OCI-LY3 (cell line): ENCODE measurements around the gene RAD51B.

Experiments used
- H2AFZ ChIP-seq: fragments of 200-600, 300-600 bp; shearing (Covaris generic); 2 replicates; pipeline ENCODE4 v1.6.0; 2014; ENCODE audit warnings: antibody characterized with exemption, low read depth, low read length
- H3K27ac ChIP-seq: fragments of 200-600, 300-600 bp; sonication (generic); 2 replicates; pipeline ENCODE4 v1.5.1; 2014; ENCODE audit warnings: mild to moderate bottlenecking, low read length, moderate library complexity, mixed read lengths
- H3K27me3 ChIP-seq: fragments of 200-600, 300-600 bp; sonication (generic); 2 replicates; pipeline ENCODE4 v1.6.1; 2014; ENCODE audit warnings: low read depth, low read length, mixed read lengths
- H3K36me3 ChIP-seq: fragments of 200-600, 300-600 bp; sonication (generic); replicated peaks from 2 replicates; pipeline ENCODE3; 2014; ENCODE audit warnings: low read depth, low read length, mixed read lengths
- H3K4me1 ChIP-seq: fragments of 300-600, 200-600 bp; sonication (generic); 2 replicates; pipeline ENCODE4 v1.6.1; 2014; ENCODE audit warnings: low read length, mixed read lengths
- H3K4me2 ChIP-seq: fragments of 200-600, 300-600 bp; sonication (generic); 2 replicates; pipeline ENCODE4 v1.6.1; 2014; ENCODE audit warnings: low read length, mixed read lengths
- H3K4me3 ChIP-seq: fragments of 300-600, 200-600 bp; sonication (generic); 2 replicates; pipeline ENCODE4 v1.5.1; 2014; ENCODE audit warnings: antibody characterized with exemption, mild to moderate bottlenecking, low read length, moderate library complexity
- H3K79me2 ChIP-seq: fragments of 300-600, 200-600 bp; shearing (Covaris generic); 2 replicates; pipeline ENCODE4 v1.6.1; 2014; ENCODE audit warnings: mild to moderate bottlenecking, low read length, mixed read lengths
- H3K9ac ChIP-seq: fragments of 300-600, 200-600 bp; shearing (Covaris generic); 2 replicates; pipeline ENCODE4 v1.6.0; 2014; ENCODE audit warnings: mild to moderate bottlenecking, low read length, moderate library complexity
- H3K9me3 ChIP-seq: fragments of 200-600, 300-600 bp; shearing (Covaris generic); 2 replicates; pipeline ENCODE4 v1.6.1; 2014; ENCODE audit warnings: low read length, mixed read lengths; ENCODE audit not compliant: insufficient read depth
- H4K20me1 ChIP-seq: fragments of 200-600, 300-600 bp; sonication (generic); 2 replicates; pipeline ENCODE4 v1.6.1; 2016; ENCODE audit warnings: low read length, mixed read lengths; ENCODE audit not compliant: insufficient read depth
- EZH2phosphoT487 ChIP-seq: fragments of 200-600 bp; shearing (Covaris generic); IDR thresholded peaks from 2 replicates; pipeline ENCODE4 v1.6.1; 2018; ENCODE audit warnings: antibody characterized with exemption, mixed run types, low read depth
- TF ChIP-seq, protein P1 (sequence below): fragments of 200-600, 300-600 bp; sonication (generic); IDR thresholded peaks from 2 replicates; pipeline ENCODE4 v1.5.1; 2014; ENCODE audit warnings: antibody characterized with exemption, low read length, low read depth

The RAD51B gene

DNA sequence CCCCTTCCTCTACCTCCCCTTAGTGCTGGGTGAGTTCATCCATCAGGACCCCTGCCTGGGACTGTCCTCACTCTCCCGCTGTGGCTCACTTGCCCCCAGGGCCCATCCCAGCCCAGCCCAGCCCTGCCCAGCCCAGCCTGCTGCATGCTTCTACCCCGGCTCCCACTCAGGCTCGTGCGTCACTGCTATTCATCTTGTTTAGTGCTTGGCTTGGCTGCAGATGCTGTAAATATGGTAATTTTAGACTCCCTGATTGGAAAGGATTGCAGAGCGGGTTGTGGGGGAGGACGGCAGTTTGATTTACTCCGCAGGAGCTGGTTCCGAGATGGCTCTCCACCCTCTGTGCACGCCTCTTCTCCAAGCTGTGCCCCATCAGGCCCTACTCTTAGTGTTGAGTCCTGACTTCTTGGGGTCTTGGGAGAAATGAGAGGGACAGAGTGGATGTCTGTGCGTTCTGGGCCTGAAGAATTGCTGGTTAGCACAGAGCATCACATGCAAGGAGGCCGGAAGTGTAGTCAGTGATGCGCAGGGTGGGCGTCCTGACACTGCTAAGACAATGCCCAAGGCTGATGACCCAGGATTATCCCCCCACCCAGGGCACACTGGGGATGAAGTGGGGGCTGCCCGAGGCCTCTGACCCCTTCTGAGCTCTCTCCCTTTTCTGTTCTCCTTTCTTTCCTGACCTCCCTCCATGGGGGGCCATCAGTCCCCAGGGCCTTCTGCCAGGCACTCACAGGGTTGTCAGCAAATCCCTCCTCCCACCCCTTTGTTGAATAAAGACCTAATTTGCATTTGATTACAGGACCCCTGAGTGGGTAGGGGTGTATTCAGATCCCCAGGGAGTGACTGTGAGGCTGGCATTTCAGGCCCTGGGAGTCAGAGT, 728.9 kb downstream of the RAD51B start:
- Histone ChIP-seq H3K9me3 (no peaks in the 10 kb centered on the region), H3K4me3 (no peak overlapping the region), H3K36me3 (no peaks in the 10 kb centered on the region), H3K79me2 (no peaks in the 10 kb centered on the region), H3K9ac (no peak overlapping the region), H2AFZ (no peak overlapping the region), H3K27me3 (no peaks in the 10 kb centered on the region), H3K27ac (no peak overlapping the region), H3K4me1 (peaks cover 18% of the 10 kb centered on the region), H3K4me2 (no peak overlapping the region), H4K20me1 (no peaks in the 10 kb centered on the region)
- TF ChIP-seq, protein P1, sequence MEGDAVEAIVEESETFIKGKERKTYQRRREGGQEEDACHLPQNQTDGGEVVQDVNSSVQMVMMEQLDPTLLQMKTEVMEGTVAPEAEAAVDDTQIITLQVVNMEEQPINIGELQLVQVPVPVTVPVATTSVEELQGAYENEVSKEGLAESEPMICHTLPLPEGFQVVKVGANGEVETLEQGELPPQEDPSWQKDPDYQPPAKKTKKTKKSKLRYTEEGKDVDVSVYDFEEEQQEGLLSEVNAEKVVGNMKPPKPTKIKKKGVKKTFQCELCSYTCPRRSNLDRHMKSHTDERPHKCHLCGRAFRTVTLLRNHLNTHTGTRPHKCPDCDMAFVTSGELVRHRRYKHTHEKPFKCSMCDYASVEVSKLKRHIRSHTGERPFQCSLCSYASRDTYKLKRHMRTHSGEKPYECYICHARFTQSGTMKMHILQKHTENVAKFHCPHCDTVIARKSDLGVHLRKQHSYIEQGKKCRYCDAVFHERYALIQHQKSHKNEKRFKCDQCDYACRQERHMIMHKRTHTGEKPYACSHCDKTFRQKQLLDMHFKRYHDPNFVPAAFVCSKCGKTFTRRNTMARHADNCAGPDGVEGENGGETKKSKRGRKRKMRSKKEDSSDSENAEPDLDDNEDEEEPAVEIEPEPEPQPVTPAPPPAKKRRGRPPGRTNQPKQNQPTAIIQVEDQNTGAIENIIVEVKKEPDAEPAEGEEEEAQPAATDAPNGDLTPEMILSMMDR = no peak
- no peak for TF ChIP-seq EZH2phosphoT487

DNA sequence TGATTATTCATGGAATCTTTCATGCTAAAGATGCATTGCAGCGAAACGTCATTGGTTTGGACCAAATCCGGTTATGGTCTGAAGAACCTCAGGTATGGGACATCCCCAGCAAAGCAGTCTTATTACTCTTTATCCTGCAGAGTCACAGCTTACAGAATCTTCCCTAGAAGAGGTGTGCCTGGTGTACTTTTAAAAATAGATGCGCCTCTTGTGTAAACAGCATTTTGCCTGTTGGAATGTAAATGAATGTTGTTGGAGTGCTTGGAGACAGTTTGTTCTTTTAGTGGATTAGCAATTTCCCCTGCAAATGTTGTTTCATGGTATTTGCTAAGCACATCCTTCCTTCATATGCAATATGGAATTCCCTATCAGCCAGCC, 730.7 kb downstream of the RAD51B start:
- H4K20me1 ChIP-seq = no peaks in the 10 kb centered on the region
- no peak overlapping the region for H3K9ac ChIP-seq
- TF ChIP-seq, protein P1 = no peak
- TF ChIP-seq EZH2phosphoT487 = no peak
- H2AFZ ChIP-seq = no peak overlapping the region
- no peak overlapping the region for H3K4me3 ChIP-seq
- no peaks in the 10 kb centered on the region for H3K9me3 ChIP-seq
- no peak overlapping the region for H3K4me2 ChIP-seq
- no peaks in the 10 kb centered on the region for H3K36me3 ChIP-seq
- H3K27ac ChIP-seq = no peak overlapping the region
- H3K79me2 ChIP-seq = no peaks in the 10 kb centered on the region
- no peaks in the 10 kb centered on the region for H3K27me3 ChIP-seq
- peaks cover 18% of the 10 kb centered on the region for H3K4me1 ChIP-seq

DNA sequence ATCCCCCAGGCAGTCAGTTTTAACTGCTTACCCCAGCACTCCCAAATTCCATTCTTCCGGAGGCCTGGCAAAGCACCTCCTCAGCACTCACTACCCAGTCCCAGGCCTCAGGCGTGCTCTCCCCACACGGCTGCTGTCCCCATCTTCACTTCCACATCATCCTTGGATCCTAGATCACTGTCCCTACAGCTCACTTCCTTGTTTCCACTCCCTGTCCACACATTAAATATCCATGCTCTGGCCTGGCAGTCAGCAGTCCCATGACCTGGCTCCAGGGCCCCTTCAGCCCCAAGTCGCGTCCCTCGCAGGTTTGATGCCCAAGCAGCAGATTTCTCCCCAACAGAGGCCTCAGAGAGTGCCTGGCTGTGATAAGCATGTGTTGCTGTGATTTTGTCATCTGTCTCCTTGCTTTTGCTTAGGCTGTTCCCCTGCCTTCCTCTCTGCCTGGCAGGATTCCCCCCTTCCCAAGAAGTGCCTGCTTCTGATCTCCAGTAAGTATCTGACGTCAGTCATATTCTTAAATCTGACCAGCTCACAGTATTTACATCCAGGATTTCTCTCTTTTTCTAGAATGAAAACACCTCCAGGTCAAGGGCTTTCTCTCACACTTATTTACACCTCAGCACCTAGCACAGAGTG, 731.6 kb downstream of the RAD51B start:
- Histone ChIP-seq H3K4me1 (peaks cover 18% of the 10 kb centered on the region), H3K36me3 (no peaks in the 10 kb centered on the region), H3K79me2 (no peaks in the 10 kb centered on the region), H2AFZ (no peak overlapping the region), H3K27me3 (no peaks in the 10 kb centered on the region), H3K27ac (no peak overlapping the region), H3K9me3 (no peaks in the 10 kb centered on the region), H3K4me2 (no peak overlapping the region), H3K9ac (no peak overlapping the region), H3K4me3 (no peak overlapping the region), H4K20me1 (no peaks in the 10 kb centered on the region)
- TF ChIP-seq EZH2phosphoT487 = no peak
- TF ChIP-seq, protein P1 = no peak

DNA sequence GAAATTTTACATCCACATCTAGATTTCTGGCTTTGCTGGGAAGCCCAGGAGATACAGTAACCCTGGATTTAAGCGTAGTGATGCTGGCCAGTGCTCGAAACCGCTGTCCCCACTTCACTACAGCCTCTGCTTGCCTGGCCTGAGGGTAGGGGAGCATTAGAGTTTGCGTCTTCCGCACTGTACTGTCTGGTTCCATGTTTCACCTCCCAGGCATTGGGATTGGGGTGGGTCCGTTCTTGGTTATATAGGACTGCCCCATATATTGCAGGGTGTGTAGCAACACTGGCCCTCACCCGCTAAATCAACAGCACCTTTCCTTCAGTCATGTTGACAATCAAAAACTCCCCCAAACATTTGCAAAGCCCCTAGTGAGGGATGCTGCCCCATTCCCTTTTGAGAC, 732.5 kb downstream of the RAD51B start:
- Histone ChIP-seq H4K20me1 (no peaks in the 10 kb centered on the region), H3K36me3 (no peaks in the 10 kb centered on the region), H3K4me1 (peaks cover 12% of the 10 kb centered on the region), H3K27ac (no peak overlapping the region), H2AFZ (no peak overlapping the region), H3K27me3 (no peaks in the 10 kb centered on the region), H3K79me2 (no peaks in the 10 kb centered on the region), H3K9ac (no peak overlapping the region), H3K4me3 (no peak overlapping the region), H3K9me3 (no peaks in the 10 kb centered on the region), H3K4me2 (no peak overlapping the region)
- TF ChIP-seq EZH2phosphoT487 = no peak
- TF ChIP-seq, protein P1 = no peak
